GM12878 (cell line): Measurements from ENCODE around the gene TRABD2B. TPM values are rescaled to one million over a fixed set of nuclear protein-coding genes. Genes with fewer than 3 reads are reported as not detected.

Experiments
- ATAC-seq: fragments of 200-7000 bp; cut with Tn5 transposase; 3 replicates; pipeline ENCODE4 v1.9.1; 2020; ENCODE audit warnings: mild to moderate bottlenecking, moderate library complexity
- BruUV-seq: library from RNA; stranded (reverse); fragments of 400-500 nt; replicated peaks from 2 replicates; lab custom pipeline; 2021; lab: Mats Ljungman, UMichigan
- CTCF ChIA-PET: fragments of 300-600 bp; sonication (Branson Sonifier 250); formaldehyde crosslinking; extraction: SDS; loops from one replicate; lab custom pipeline; 2021; ENCODE audit warnings: inconsistent platforms; lab: Yijun Ruan, JAX
- POLR2A ChIA-PET: fragments of 350-600 bp; formaldehyde crosslinking; extraction: SDS; loops from one replicate; lab custom pipeline; 2021; ENCODE audit warnings: inconsistent platforms; lab: Charles Lee
- RAD21 ChIA-PET: fragments of 300-600 bp; sonication (Branson Sonifier 250); formaldehyde crosslinking; loops from one replicate; lab custom pipeline; 2023; ENCODE audit warnings: antibody characterized with exemption; ENCODE audit not compliant: unreplicated experiment; lab: Charles Lee
- SMC1A ChIA-PET: fragments of 300-600 bp; sonication (Branson Sonifier 250); formaldehyde crosslinking; loops from one replicate; lab custom pipeline; 2023; ENCODE audit not compliant: unreplicated experiment, uncharacterized antibody; lab: Charles Lee
- DNase-seq: peaks from one replicate; pipeline ENCODE4 v3.0.0-alpha.2; 2011; ENCODE audit warnings: low read depth, low spot score
- FAIRE-seq: peaks from 3 replicates; lab custom pipeline; 2011; peaks lifted over from hg19 to GRCh38; lab: Jason Lieb, UNC
- H2AFZ ChIP-seq: 2 replicates; pipeline ENCODE4 v1.6.0; 2011; ENCODE audit warnings: low read depth, low read length, control low read depth; ENCODE audit not compliant: control insufficient read depth
- H3K27ac ChIP-seq: 2 replicates; pipeline ENCODE4 v1.5.1; 2011; ENCODE audit warnings: control low read depth; ENCODE audit not compliant: control insufficient read depth, insufficient read depth
- H3K27me3 ChIP-seq, 2 experiments: replicated peaks in 1 of 2; 2 replicates each; pipeline versions ENCODE4 v1.6.0 to v1.6.1; 2011; ENCODE audit warnings: low read length in 1 of 2; ENCODE audit not compliant: control insufficient read depth in 2 of 2, insufficient read depth in 2 of 2
- H3K36me3 ChIP-seq, 2 experiments: 2 replicates each; pipeline ENCODE4 v1.5.1; 2011; ENCODE audit warnings: low read length in 1 of 2; ENCODE audit not compliant: control insufficient read depth in 2 of 2, insufficient read depth in 2 of 2
- H3K4me1 ChIP-seq: 2 replicates; pipeline ENCODE4 v1.6.1; 2011; ENCODE audit warnings: mild to moderate bottlenecking, low read length, moderate library complexity, mixed read lengths; ENCODE audit not compliant: control insufficient read depth, insufficient read depth
- H3K4me2 ChIP-seq: 2 replicates; pipeline ENCODE4 v1.6.0; 2011; ENCODE audit warnings: control low read depth; ENCODE audit not compliant: control insufficient read depth, insufficient read depth
- H3K4me3 ChIP-seq: fragments of 200-600 bp; sonication (generic); 2 replicates; pipeline ENCODE4 v1.5.1; 2016
- H3K79me2 ChIP-seq: 2 replicates; pipeline ENCODE4 v1.6.0; 2011; ENCODE audit warnings: low read length; ENCODE audit not compliant: control insufficient read depth, insufficient read depth
- H3K9ac ChIP-seq: 2 replicates; pipeline ENCODE4 v1.8.0; 2011; ENCODE audit warnings: low read length, control low read depth, mixed read lengths; ENCODE audit not compliant: control insufficient read depth, insufficient read depth
- H3K9me3 ChIP-seq: replicated peaks from 3 replicates; pipeline ENCODE4 v1.5.1; 2011; ENCODE audit warnings: mild to moderate bottlenecking, low read length; ENCODE audit not compliant: control insufficient read depth, insufficient read depth
- H4K20me1 ChIP-seq: 2 replicates; pipeline ENCODE4 v1.6.0; 2011; ENCODE audit not compliant: control insufficient read depth, insufficient read depth
- HDAC6 ChIP-seq: fragments of 200-600 bp; sonication (generic); IDR thresholded peaks from one replicate; pipeline ENCODE4 v1.8.0; 2017; ENCODE audit warnings: antibody characterized with exemption; ENCODE audit not compliant: unreplicated experiment
- MYC ChIP-seq: IDR thresholded peaks from 2 replicates; pipeline ENCODE4 v1.6.1; 2011; ENCODE audit warnings: mild to moderate bottlenecking, low read length, moderate library complexity, inconsistent platforms; ENCODE audit not compliant: insufficient read depth, insufficient replicate concordance, insufficient read length, severe bottlenecking
- NFYB ChIP-seq: IDR thresholded peaks from 2 replicates; pipeline ENCODE4 v1.6.1; 2011; ENCODE audit warnings: low read depth, mild to moderate bottlenecking, low read length, improper control_type of control experiment, moderate library complexity; ENCODE audit not compliant: insufficient read depth
- POLR2AphosphoS5 ChIP-seq: IDR thresholded peaks from 2 replicates; pipeline ENCODE4 v1.6.1; 2011; ENCODE audit warnings: mild to moderate bottlenecking, low read length, inconsistent platforms
- POU2F2 ChIP-seq: IDR thresholded peaks from 3 replicates; pipeline ENCODE4 v1.6.1; 2011; ENCODE audit warnings: low read depth, mild to moderate bottlenecking, low read length, borderline replicate concordance
- SMARCA5 ChIP-seq: fragments of 450-650 bp; IDR thresholded peaks from 2 replicates; pipeline ENCODE4 v1.6.1; 2017; ENCODE audit warnings: mild to moderate bottlenecking
- SUZ12 ChIP-seq: fragments of 200-600 bp; sonication (generic); IDR thresholded peaks from one replicate; pipeline ENCODE4 v1.6.1; 2018; ENCODE audit warnings: antibody characterized with exemption, mild to moderate bottlenecking; ENCODE audit not compliant: unreplicated experiment
- TAF1 ChIP-seq: IDR thresholded peaks from 2 replicates; pipeline ENCODE4 v1.6.1; 2011; ENCODE audit warnings: mild to moderate bottlenecking, low read depth, low read length, borderline replicate concordance
- ZNF207 ChIP-seq: fragments of 450-650 bp; IDR thresholded peaks from 2 replicates; pipeline ENCODE4 v1.6.1; 2014; ENCODE audit warnings: antibody characterized with exemption, mild to moderate bottlenecking, borderline replicate concordance
- ZNF217 ChIP-seq: fragments of 450-650 bp; IDR thresholded peaks from 2 replicates; pipeline ENCODE4 v1.6.1; 2017; ENCODE audit warnings: antibody characterized with exemption, mild to moderate bottlenecking
- ZNF24 ChIP-seq: fragments of 450-650 bp; IDR thresholded peaks from 2 replicates; pipeline ENCODE4 v1.6.1; 2017; ENCODE audit warnings: antibody characterized with exemption, mild to moderate bottlenecking
- ZZZ3 ChIP-seq: IDR thresholded peaks from 2 replicates; pipeline ENCODE4 v1.6.1; 2011; ENCODE audit warnings: low read depth; ENCODE audit not compliant: control insufficient read depth, insufficient read length
- WGBS: methylation state at CpG from one replicate; pipeline ENCODE4 v1.1.6; 2016; ENCODE audit warnings: low lambda C conversion rate; ENCODE audit not compliant: insufficient replicate concordance, insufficient coverage; ENCODE audit errors: missing lambda C conversion rate; 5-methylcytosine and 5-hydroxymethylcytosine counted together
- in situ Hi-C: fragments of 300-500 bp; cut with MboI; formaldehyde crosslinking; loops from 9 replicates; pipeline ENCODE4 v1.14.3; 2018; ENCODE audit warnings: mixed read lengths
- intact Hi-C: fragments of 100-400 bp; cut with micrococcal nuclease; formaldehyde crosslinking; loops from one replicate; pipeline ENCODE4 v1.14.2; 2022; ENCODE audit not compliant: unreplicated experiment
- polyA plus RNA-seq, 11 experiments: library from polyadenylated mRNA; depleted of rRNA in 4 of 11; unstranded in 6 of 11; stranded (reverse) in 5 of 11; fragments of >200 nt; fragmentation: Nextera tagmentation in 4 of 11; fragmentation: Illumina TruSeq in 1 of 11; extraction: Ambion mirVana in 4 of 11; extraction: Trizol in 1 of 11; gene quantifications; 1 replicate in 1 of 11; 2 replicates in 10 of 11; pipeline versions ENCODE4 v1.2.1 to v1.2.3, GENCODE V29; 2011 to 2016; ENCODE audit warnings: inconsistent platforms in 2 of 11, missing spikeins in 2 of 11, low read depth in 1 of 11
- total RNA-seq, 4 experiments: library from RNA; depleted of rRNA in 3 of 4; stranded (reverse); fragments of >200 nt in 3 of 4; fragmentation: Illumina TruSeq in 1 of 4; extraction: Trizol in 1 of 4; gene quantifications; 2 replicates each; pipeline versions ENCODE4 v1.2.1 to v1.2.3, GENCODE V29; 2013 to 2021
- TF ChIP-seq, protein P1 (sequence below): IDR thresholded peaks from 2 replicates; pipeline ENCODE4 v1.6.1; 2011; ENCODE audit warnings: low read depth, mild to moderate bottlenecking, low read length, moderate library complexity, borderline replicate concordance; ENCODE audit errors: extremely low read depth
- TF ChIP-seq, protein P2 (sequence below): fragments of 450-650 bp; conservative IDR thresholded peaks from 2 replicates; pipeline ENCODE4 v1.6.1; 2017; ENCODE audit warnings: mild to moderate bottlenecking, moderate library complexity
- TF ChIP-seq, protein P3 (sequence below): fragments of 450-650 bp; IDR thresholded peaks from 2 replicates; pipeline ENCODE4 v1.6.1; 2016; ENCODE audit warnings: mild to moderate bottlenecking
- TF ChIP-seq, protein P4 (sequence below): IDR thresholded peaks from 2 replicates; pipeline ENCODE4 v1.6.1; 2012; ENCODE audit warnings: mild to moderate bottlenecking, low read depth, low read length

TRABD2B gene
- total and polyA plus RNA-seq, 10 of the 15 experiments (the other 5 are each of a cell fraction or from before 2014, with no cell fraction given): not detected

DNA sequence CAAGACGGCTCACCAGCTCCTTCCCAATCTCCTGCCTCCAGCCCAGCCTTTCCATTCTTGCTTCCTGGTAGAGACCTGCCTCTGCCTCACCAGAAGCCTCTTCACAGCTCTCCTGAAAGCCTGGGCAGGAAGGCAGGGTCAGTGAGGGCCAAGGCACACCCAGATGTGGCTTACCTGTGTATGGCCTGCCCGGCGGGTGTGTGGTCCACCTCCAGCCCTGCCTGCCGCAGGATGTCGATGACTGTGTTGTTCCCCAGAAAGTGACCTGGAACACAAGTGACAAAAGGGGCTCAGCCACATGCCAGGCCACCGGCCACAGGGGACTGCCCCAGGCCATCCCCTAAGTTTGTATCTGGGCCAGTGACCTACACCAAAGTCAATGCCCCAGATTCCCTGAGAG is 218.9 kb downstream of the TRABD2B start:
- CTCF ChIA-PET: no interaction called here
- in situ Hi-C loops: no loop called here
- DNase-seq (no peak), ATAC-seq (no peak), FAIRE-seq (no peak)
- no TSS peak for BruUV-seq
- WGBS: 31% methylated on average over 4 of the region's 6 CpGs
- Histone ChIP-seq H3K4me3 (no peak overlapping the region), H3K27ac (no peak overlapping the region), H3K9me3 (no peaks in the 10 kb centered on the region), H3K9ac (no peak overlapping the region), H3K27me3 (no peaks in the 10 kb centered on the region; a peak in 3 of 4 replicates), H2AFZ (no peak overlapping the region), H3K4me2 (no peak overlapping the region), H3K79me2 (no peaks in the 10 kb centered on the region), H4K20me1 (no peaks in the 10 kb centered on the region), H3K36me3 (no peaks in the 10 kb centered on the region), H3K4me1 (no peaks in the 10 kb centered on the region)
- RAD21 ChIA-PET: no interaction called here
- POLR2A ChIA-PET: no interaction called here
- SMC1A ChIA-PET: no interaction called here
- intact Hi-C loops: no loop called here
- TF ChIP-seq ZNF24: no peak
- no peak for TF ChIP-seq SUZ12
- no peak for TF ChIP-seq HDAC6
- TF ChIP-seq ZNF217: no peak
- no peak for TF ChIP-seq ZNF207
- TF ChIP-seq SMARCA5: no peak
- TF ChIP-seq, protein P1, sequence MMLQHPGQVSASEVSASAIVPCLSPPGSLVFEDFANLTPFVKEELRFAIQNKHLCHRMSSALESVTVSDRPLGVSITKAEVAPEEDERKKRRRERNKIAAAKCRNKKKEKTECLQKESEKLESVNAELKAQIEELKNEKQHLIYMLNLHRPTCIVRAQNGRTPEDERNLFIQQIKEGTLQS: no peak
- no peak for TF ChIP-seq POLR2AphosphoS5
- TF ChIP-seq POU2F2: no peak
- TF ChIP-seq ZZZ3: no peak
- TF ChIP-seq NFYB: no peak
- TF ChIP-seq, protein P2, sequence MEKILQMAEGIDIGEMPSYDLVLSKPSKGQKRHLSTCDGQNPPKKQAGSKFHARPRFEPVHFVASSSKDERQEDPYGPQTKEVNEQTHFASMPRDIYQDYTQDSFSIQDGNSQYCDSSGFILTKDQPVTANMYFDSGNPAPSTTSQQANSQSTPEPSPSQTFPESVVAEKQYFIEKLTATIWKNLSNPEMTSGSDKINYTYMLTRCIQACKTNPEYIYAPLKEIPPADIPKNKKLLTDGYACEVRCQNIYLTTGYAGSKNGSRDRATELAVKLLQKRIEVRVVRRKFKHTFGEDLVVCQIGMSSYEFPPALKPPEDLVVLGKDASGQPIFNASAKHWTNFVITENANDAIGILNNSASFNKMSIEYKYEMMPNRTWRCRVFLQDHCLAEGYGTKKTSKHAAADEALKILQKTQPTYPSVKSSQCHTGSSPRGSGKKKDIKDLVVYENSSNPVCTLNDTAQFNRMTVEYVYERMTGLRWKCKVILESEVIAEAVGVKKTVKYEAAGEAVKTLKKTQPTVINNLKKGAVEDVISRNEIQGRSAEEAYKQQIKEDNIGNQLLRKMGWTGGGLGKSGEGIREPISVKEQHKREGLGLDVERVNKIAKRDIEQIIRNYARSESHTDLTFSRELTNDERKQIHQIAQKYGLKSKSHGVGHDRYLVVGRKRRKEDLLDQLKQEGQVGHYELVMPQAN: no peak
- TF ChIP-seq, protein P3, sequence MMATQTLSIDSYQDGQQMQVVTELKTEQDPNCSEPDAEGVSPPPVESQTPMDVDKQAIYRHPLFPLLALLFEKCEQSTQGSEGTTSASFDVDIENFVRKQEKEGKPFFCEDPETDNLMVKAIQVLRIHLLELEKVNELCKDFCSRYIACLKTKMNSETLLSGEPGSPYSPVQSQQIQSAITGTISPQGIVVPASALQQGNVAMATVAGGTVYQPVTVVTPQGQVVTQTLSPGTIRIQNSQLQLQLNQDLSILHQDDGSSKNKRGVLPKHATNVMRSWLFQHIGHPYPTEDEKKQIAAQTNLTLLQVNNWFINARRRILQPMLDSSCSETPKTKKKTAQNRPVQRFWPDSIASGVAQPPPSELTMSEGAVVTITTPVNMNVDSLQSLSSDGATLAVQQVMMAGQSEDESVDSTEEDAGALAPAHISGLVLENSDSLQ: no peak
- TF ChIP-seq MYC: no peak
- TF ChIP-seq, protein P4, sequence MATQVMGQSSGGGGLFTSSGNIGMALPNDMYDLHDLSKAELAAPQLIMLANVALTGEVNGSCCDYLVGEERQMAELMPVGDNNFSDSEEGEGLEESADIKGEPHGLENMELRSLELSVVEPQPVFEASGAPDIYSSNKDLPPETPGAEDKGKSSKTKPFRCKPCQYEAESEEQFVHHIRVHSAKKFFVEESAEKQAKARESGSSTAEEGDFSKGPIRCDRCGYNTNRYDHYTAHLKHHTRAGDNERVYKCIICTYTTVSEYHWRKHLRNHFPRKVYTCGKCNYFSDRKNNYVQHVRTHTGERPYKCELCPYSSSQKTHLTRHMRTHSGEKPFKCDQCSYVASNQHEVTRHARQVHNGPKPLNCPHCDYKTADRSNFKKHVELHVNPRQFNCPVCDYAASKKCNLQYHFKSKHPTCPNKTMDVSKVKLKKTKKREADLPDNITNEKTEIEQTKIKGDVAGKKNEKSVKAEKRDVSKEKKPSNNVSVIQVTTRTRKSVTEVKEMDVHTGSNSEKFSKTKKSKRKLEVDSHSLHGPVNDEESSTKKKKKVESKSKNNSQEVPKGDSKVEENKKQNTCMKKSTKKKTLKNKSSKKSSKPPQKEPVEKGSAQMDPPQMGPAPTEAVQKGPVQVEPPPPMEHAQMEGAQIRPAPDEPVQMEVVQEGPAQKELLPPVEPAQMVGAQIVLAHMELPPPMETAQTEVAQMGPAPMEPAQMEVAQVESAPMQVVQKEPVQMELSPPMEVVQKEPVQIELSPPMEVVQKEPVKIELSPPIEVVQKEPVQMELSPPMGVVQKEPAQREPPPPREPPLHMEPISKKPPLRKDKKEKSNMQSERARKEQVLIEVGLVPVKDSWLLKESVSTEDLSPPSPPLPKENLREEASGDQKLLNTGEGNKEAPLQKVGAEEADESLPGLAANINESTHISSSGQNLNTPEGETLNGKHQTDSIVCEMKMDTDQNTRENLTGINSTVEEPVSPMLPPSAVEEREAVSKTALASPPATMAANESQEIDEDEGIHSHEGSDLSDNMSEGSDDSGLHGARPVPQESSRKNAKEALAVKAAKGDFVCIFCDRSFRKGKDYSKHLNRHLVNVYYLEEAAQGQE: no peak
- TF ChIP-seq TAF1: no peak
